Bronchial epithelial cell (primary cell): ENCODE data around the gene XG. TPM values are rescaled to one million over a fixed set of nuclear protein-coding genes. Genes with fewer than 3 reads are reported as not detected.

Source experiments
- DNase-seq: peaks from one replicate; pipeline ENCODE4 v3.0.0-alpha.2; 2010; ENCODE audit warnings: low read depth
- FAIRE-seq: peaks from 2 replicates; lab custom pipeline; 2011; peaks lifted over from hg19 to GRCh38; lab: Jason Lieb, UNC
- H3K27me3 ChIP-seq: 2 replicates; pipeline ENCODE4 v1.5.1; 2011; ENCODE audit warnings: low read length; ENCODE audit not compliant: control insufficient read depth, insufficient read depth
- H3K36me3 ChIP-seq: 2 replicates; pipeline ENCODE4 v1.5.1; 2011; ENCODE audit warnings: low read length; ENCODE audit not compliant: control insufficient read depth, insufficient read depth
- H3K4me3 ChIP-seq: 2 replicates; pipeline ENCODE4 v1.5.1; 2011; ENCODE audit warnings: mild to moderate bottlenecking, low read depth, low read length, control low read depth
- total RNA-seq: library from RNA; depleted of rRNA; stranded (reverse); fragments of >200 nt; gene quantifications from 2 replicates; pipeline ENCODE4 v1.2.1, GENCODE V29; 2014
- TF ChIP-seq, protein P1 (sequence below): IDR thresholded peaks from 2 replicates; pipeline ENCODE4 v1.5.1; 2011; ENCODE audit warnings: mild to moderate bottlenecking, moderate library complexity, low read length, control low read depth, inconsistent platforms; ENCODE audit not compliant: insufficient read depth, severe bottlenecking

XG gene
- total RNA-seq, 1 donor from 2014 or later, result 0.26 TPM

DNA sequence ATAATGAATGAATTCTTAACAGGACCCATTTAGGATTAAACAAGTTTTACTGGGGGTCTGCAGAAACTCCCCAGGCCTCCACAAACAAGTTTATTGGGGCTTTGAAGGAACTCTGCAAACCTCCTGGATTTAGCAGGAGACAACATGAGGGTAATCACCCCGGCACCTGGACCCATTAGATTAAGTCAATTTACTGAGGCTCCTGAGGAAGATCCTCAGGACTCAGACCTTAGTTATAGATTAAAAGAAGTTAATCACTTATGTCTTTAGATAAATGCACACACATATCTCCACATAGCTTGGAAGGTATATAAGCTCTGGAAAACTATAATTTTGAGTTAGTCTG lies 29.4 kb downstream of the XG start:
- TF ChIP-seq, protein P1, sequence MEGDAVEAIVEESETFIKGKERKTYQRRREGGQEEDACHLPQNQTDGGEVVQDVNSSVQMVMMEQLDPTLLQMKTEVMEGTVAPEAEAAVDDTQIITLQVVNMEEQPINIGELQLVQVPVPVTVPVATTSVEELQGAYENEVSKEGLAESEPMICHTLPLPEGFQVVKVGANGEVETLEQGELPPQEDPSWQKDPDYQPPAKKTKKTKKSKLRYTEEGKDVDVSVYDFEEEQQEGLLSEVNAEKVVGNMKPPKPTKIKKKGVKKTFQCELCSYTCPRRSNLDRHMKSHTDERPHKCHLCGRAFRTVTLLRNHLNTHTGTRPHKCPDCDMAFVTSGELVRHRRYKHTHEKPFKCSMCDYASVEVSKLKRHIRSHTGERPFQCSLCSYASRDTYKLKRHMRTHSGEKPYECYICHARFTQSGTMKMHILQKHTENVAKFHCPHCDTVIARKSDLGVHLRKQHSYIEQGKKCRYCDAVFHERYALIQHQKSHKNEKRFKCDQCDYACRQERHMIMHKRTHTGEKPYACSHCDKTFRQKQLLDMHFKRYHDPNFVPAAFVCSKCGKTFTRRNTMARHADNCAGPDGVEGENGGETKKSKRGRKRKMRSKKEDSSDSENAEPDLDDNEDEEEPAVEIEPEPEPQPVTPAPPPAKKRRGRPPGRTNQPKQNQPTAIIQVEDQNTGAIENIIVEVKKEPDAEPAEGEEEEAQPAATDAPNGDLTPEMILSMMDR, result no peak
- no peak for DNase-seq
- no peak overlapping the region for H3K4me3 ChIP-seq
- FAIRE-seq, result no peak
- no peaks in the 10 kb centered on the region for H3K27me3 ChIP-seq
- H3K36me3 ChIP-seq, result no peaks in the 10 kb centered on the region

DNA sequence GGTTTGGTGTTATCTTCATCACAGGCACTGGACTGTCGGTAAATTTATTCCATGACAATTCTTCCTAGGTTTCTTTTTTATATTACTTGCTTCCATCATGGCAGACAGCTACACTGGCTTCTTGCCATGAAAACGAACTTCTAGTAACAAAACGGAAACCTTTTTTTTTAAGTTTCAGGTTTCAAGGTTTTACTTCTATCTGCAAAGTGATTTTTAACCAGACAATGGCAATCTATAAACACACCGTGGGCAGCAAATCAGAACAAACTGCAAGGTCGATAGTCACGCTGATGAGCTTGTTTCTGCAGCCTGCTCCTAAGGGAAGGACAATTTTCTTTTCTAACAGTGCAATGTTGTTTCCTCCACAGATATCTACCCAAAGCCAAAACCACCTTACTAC lies 29.9 kb downstream of the XG start:
- Histone ChIP-seq H3K4me3 (no peak overlapping the region), H3K36me3 (no peaks in the 10 kb centered on the region), H3K27me3 (no peaks in the 10 kb centered on the region)
- TF ChIP-seq, protein P1, result no peak
- FAIRE-seq (no peak), DNase-seq (no peak)

GRCh38 chrX:2782171-2782570 lies 30.3 kb downstream of the XG start:
- H3K4me3 ChIP-seq, result no peak overlapping the region
- no peaks in the 10 kb centered on the region for H3K27me3 ChIP-seq
- FAIRE-seq (no peak), DNase-seq (no peak)
- TF ChIP-seq, protein P1, result no peak
- no peaks in the 10 kb centered on the region for H3K36me3 ChIP-seq

GRCh38 chrX:2782778-2783177 lies 30.9 kb downstream of the XG start:
- no peaks in the 10 kb centered on the region for H3K27me3 ChIP-seq
- DNase-seq (no peak), FAIRE-seq (no peak)
- no peaks in the 10 kb centered on the region for H3K36me3 ChIP-seq
- TF ChIP-seq, protein P1, result no peak
- no peak overlapping the region for H3K4me3 ChIP-seq

DNA sequence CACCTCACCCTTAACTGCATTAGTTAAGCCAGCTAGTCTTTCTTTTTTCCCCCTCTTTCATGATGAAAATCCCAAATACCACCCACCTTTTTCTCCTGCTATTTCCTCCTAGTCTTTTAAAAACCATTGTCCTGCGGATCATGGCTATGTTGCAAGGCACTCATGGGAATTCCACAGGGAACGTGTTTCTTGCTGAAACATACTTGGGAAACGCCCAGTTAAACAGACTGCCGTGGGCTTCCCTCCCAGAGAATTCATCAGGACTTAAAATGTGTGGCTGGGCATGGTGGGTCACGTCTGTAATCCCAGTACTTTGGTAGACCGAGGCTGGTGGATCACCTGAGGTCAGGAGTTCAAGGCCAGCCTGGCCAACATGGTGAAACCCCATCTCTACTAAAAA lies 32.2 kb downstream of the XG start:
- no peaks in the 10 kb centered on the region for H3K27me3 ChIP-seq
- H3K4me3 ChIP-seq, result no peak overlapping the region
- FAIRE-seq (no peak), DNase-seq (no peak)
- no peaks in the 10 kb centered on the region for H3K36me3 ChIP-seq
- TF ChIP-seq, protein P1, result no peak

DNA sequence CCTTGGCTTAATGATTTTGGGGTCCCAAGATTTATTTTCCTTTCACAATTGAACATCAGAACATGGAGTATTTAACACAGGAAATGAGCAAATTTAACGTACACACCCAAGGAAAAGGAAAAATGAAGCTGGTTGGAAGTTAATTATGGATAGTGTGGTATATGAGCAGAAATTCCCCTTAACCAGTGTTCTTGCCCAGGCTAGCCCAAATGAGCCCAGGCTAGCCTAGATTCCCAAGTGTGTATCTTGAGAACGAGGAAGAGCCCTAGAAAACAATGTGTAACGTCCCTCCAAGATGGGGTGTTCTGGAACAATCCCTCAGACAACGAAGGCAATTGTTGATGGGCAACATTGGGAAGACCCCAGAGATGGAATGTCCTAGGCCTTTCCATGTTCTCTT lies 33.7 kb downstream of the XG start:
- TF ChIP-seq, protein P1, result no peak

More for the DNA sequence above, 33.7 kb downstream of the XG start:
- Histone ChIP-seq H3K36me3 (no peaks in the 10 kb centered on the region), H3K4me3 (no peak overlapping the region), H3K27me3 (no peaks in the 10 kb centered on the region)
- DNase-seq (peak; percentile 27), FAIRE-seq (no peak)
